Activated CD8-positive, alpha-beta memory T cell treated with anti-CD3 and anti-CD28 coated beads for 24 hours (primary cell): Measurements from ENCODE around the gene WFDC8.
"Not testable (repeated sequence)": the region's sequence is repeated elsewhere in the genome, so short reads cannot be mapped to it uniquely, and the experiment has no call there.

Source experiments
- DNase-seq: peaks from one replicate; pipeline ENCODE4 v3.0.0-alpha.2; 2020

Gene WFDC8

DNA sequence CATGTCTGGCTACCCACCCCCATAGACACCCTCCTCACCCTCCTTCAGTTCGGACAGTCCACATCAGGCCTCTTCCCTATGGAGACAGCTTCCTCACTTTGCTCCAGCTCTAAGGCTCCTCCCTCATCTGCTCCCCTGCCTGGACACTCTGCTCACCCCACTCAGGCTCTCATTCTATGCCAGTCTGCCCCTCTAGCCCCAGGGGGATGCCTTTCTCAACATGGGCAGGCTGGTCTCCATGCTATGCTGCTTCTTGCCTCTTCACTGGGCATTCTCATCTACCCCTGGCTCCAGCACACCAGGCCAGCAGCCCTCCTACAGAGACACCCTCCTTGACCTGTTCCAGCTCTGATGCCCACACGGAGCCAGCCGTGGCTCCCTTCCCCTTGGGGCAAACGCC, at the start of gene WFDC8:
Gene WFDC8, minus strand, starts transcription at position 101 of the 400 bp plus-strand sequence. Its CDS starts 37 bp downstream, at position 64.
- DNase-seq, result no peak

GRCh38 chr20:45626540-45626939, 47.5 kb upstream of the WFDC8 start:
- no peak for DNase-seq

- no peak for DNase-seq
Measured at GRCh38 chr20:45621593-45621992, 42.5 kb upstream of the WFDC8 start.

- no peak for DNase-seq
Measured at GRCh38 chr20:45617591-45617990, 38.5 kb upstream of the WFDC8 start.

GRCh38 chr20:45612314-45612713, 33.2 kb upstream of the WFDC8 start:
- no peak for DNase-seq

DNA sequence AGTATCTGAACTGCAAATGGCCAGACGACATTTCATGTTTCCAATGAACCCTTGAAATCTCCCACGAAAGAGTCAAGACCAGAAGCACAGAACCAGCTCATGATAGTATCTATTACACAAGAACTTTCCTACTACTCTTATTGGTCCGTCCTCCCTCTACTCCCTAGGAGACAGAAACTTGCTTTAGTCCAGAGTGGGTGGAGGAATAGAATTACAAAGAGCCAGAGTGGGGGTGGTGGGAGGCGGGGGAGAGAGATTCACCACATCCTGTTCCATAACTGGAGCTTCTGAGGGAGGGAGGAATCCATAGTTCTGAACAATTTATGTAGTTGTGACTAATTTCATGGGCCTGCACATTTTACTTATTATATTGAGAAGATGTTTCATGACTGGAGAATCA, 32.0 kb upstream of the WFDC8 start:
- no peak for DNase-seq

GRCh38 chr20:45607810-45608209, 28.7 kb upstream of the WFDC8 start:
- DNase-seq, result no peak

DNA sequence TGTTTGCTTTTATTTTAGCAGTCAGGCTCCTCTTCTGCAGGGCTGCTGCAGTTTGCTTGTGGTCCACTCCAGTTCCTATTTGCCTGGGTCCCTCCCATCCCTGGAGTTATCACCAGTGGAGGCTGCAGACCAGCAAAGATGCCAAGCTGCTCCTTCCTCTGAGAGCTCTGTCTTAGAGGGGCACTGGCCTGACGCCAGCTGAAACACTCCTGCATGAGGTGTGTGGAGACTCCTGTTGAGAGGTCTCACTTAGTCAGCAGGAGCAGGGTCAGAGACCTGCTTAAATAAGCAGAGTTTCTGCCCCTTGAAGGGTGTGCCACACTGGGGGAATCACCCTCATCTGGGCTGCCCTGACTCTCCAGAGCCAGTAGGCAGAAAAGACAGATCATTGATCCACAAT, 16.2 kb upstream of the WFDC8 start:
- DNase-seq, result no peak

DNA sequence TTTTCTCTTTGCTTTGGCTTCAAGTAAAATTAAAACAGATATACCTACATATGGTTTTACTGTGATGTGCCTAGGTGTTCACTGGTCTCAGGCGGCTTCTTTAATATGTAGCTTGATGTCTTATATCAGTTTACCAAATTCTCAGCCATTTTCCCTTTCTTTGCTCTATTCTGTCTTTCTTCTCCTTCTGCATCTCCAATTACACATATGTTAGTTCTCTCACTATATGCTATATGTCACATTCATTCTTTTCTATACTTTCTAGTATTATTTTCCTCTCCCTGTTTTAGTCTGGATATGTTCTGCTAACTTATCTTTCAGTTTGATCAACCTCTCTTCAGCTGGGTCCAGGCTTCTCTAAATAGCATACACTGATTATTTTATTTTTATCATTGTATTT, 14.4 kb upstream of the WFDC8 start:
- DNase-seq, result no peak

- DNase-seq, result no peak
Measured at GRCh38 chr20:45592574-45593189, 13.6 kb upstream of the WFDC8 start.

DNA sequence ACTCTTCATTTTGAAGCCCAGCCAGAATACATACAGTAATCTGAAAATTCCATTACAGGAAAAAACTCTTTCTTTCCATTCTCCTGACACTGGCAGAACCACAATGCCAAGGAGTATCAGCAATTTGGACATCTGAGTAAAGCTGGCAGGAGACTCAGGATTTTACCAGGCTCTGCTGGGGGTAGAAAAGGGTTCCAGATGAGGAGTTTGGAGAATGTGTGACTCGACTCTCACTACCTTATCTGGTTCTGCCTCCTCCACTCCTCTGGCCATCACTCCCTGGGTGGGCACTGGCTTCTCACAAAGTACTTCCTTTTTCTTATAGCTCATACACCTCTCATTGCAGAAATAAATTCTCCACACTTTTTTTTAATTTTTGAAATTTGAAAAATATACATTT, 10.6 kb upstream of the WFDC8 start:
- DNase-seq, result no peak

DNA sequence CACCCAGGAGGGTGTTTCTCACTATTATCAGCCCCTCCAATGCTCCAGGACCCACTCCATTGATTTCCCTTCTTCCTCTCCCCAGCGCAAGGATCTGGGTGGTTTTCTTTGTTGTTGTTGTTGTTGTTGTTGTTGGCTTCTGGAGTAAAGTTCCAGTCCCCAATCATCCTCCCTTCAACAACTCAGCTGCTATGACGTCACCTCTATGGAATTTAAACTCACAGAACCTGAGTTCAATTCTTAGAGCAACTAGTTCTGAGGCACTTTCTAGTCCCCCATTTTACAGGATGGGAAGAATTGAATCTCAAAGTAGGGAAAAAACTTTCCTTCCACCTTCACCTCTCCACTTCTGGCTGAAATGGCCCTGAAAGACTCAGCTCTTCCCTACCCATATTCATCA, 9.7 kb upstream of the WFDC8 start:
- DNase-seq, result no peak

- not testable (repeated sequence) for DNase-seq
Measured at GRCh38 chr20:45585986-45586385, 6.9 kb upstream of the WFDC8 start.

- not testable (repeated sequence) for DNase-seq
Measured at GRCh38 chr20:45584294-45584693, 5.2 kb upstream of the WFDC8 start.

GRCh38 chr20:45583502-45583901, 4.4 kb upstream of the WFDC8 start:
- no peak for DNase-seq

GRCh38 chr20:45581702-45582101, 2.6 kb upstream of the WFDC8 start:
- no peak for DNase-seq

- no peak for DNase-seq
Measured at GRCh38 chr20:45578231-45578630, 853 bp downstream of the WFDC8 start.

- no peak for DNase-seq
Measured at GRCh38 chr20:45576995-45577394, 2.1 kb downstream of the WFDC8 start.

DNA sequence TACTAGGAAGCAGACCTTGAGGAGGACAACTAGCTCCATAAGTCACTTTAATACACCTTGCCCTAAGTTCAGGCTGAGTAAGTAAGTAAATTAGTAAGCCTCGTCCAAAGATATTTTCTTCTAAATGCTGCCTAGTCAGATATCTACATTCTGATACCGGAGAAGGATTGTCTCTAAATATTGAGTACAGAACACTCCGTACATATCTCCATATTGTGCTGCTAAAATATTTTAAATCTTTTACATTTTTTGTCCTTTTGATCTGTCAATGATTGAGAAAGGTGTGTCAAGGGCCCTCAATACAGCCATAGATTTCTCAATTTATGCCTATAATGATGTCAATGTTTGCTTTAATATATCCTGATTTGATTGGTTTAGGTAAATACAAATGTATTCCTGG, 3.2 kb downstream of the WFDC8 start:
- no peak for DNase-seq

DNA sequence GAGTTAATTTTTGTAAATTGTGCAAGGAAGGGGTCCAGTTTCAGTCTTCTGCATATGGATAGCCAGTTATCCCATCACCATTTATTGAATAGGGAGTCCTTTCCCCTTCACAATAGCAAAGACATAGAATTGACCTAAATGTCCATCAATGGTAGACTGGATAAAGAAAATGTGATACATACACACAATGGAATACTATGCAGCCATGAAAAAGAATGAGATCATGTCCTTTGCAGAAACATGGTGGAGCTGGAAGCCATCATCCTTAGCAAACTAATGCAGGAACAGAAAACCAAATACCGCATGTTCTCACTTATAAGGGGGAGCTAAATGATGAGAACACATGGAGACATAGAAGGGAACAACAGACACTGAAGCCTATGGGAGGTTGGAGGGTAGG, 9.4 kb downstream of the WFDC8 start:
- DNase-seq, result not testable (repeated sequence)

- DNase-seq, result no peak
Measured at GRCh38 chr20:45564760-45565276, 14.3 kb downstream of the WFDC8 start.

DNA sequence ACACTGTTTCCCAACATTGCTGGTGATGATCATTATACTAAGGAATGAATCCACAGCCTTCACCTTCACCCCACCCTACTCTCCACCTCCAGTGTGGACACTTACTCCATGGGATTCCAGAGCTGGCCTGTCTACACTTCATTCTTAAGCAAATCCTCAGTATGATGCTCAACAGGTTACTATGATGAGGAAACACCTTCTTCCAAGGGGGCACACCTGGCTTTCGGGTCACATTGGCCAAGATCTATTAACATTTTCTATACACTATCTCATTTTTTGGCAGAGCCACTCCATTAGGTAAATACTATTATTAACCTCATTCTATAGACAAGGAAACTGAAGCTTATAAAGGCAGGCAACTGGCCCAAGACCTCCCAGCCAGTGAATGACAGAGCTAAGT, 23.9 kb downstream of the WFDC8 start:
- DNase-seq, result no peak

- DNase-seq, result no peak
Measured at GRCh38 chr20:45552456-45552855, 26.6 kb downstream of the WFDC8 start.

DNA sequence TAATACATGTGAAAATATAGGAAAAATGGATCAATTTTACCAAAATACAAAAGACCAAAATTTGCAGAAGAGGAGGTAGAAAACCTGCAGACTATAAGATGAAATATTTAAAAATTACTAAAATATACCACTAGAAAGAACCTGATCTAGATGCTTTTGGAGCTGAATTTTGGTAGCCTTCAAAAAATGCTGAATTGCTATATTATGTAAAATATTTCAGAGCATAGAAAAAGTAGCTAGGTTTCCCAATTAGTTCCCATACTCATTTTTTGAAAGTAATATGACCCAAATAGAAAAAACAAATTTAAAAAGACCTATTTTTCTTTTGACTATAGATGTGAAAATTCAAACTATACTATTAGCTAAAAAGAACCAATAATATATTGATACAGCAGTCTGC, 28.3 kb downstream of the WFDC8 start:
- DNase-seq, result no peak

GRCh38 chr20:45548410-45548809, 30.7 kb downstream of the WFDC8 start:
- DNase-seq, result no peak
